ENCODE results near the gene CYYR1.

CYYR1 gene

DNA sequence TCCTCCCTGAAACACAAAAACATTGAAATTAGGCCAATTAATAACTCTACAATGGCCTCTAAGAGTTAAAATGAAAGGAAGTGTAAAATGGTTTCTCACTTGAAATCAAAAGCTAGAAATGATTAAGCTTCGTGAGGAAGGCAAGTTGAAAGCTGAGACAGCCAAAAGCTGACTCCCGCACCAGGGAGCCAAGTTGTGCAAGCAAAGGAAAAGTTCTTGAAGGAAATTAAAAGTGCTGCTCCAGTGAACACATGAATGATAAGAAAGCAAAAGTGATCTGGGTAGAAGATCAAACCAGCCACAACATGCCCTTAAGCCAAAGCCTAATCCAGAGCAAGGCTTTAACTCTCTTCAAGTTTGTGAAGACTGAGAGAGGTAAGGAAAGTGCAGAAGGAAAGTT is 22.8 kb downstream of the CYYR1 start:
- DNase-seq = no peak

DNA sequence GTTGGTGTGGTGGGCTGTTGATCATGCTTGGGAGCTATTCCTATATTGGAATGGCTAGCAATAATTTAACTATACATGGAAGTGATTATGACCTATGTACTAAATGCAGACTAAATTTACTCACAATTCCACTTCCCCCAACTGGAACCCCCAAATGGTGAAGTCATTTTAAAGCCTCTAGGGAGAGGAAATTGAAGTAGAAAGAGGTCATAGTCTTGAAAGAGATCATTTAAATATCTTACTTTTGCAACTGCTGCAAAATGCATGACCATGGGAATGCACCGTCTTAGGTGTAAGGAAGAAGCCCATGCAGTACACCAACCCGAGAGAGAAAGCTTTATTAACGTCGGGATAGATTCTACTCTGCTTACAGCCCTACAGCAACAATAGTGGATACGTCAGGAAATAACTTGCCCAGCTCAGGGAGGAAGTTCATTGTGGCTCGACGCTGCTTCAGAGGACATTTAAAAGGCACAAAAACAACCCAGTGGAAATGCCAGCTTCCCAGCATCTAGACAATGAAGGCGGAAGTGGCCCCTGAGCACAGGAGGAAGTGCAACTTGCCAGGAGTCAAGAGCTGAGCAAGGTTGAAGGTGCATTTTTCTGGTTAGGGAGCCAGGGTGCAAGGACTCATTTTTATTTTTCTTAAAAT is 26.5 kb downstream of the CYYR1 start:
- DNase-seq = no peak

DNA sequence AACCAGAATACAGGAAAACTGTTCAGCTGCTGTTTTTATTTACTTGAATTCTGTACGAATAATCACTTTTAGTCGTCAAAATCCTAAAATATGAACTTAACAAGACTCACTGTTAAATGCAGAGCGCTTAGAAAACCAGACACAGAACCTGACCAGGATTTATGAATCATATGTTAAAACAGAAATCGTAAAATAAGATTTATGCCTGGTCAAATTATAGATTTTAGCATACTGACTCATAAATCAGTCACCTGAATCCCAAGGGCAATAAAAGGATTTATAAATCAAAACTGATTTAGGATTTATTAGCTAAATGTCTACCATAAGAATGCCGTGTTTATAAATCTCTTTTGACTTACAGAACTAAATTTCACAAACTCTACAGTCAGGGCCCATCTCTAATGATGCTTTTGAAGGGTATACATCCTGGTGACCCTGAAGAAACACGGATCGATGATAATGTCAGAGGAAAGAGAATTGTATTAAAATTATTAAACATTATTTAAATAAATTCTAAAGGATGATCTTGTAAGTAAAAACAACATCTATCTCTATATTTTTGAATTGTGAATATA is 28.8 kb downstream of the CYYR1 start:
- no peak for DNase-seq

DNA sequence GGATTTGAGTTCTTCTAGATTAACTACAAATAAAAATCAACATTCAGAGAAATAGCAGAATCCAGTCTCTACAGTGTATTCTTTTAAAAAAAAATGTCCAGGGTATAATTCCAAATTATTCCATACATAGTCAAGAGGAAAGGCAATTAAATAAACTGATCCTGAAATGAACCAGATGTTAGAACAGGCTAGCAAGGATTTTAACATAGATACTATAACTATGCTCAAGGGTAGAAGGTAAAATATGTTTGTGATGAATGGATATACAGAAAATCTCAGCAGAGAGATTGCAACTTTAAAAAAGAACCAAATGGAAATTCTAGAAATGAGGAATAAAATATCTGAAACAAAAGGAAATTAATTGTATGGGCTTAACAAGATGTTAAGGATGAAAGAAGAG is 32.4 kb downstream of the CYYR1 start:
- DNase-seq = no peak

DNA sequence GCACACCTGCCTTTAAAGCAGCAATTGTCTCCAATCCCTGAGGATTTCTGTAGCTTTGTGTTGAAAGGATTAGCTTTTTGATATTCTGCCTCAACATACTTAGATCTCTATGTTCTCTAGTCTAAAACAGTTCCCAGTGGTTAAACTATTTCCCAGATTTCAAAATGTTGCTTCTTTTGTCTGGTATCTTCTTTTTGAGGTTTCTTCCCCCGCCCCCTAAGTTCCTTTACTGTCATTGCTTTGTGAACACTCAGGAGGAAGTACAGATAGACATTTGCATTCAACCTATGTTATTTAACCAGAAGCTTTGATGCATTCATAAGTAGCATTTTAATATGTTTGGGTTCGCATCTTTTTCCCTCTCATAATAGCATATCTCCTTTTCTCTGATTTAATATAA is 33.5 kb downstream of the CYYR1 start:
- DNase-seq = no peak

DNA sequence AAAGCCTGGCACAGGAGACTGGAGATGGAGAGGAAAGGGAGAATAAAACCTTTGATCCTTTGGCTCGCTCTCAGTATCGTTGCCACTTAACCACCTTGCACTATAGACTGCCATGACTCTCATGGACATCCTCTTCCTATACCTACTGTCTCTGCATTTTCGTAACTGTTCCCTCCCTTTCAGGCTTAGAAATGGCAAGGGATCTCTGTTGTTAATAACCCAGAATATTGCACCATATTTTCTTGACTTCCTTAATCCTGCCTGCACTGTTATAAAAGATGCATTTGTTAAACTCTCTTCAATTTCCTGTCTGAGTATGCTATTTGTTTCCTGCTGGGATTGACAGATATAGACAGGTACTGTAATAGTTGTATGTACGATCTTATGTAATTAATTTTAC is 38.6 kb downstream of the CYYR1 start:
- no peak for DNase-seq

DNA sequence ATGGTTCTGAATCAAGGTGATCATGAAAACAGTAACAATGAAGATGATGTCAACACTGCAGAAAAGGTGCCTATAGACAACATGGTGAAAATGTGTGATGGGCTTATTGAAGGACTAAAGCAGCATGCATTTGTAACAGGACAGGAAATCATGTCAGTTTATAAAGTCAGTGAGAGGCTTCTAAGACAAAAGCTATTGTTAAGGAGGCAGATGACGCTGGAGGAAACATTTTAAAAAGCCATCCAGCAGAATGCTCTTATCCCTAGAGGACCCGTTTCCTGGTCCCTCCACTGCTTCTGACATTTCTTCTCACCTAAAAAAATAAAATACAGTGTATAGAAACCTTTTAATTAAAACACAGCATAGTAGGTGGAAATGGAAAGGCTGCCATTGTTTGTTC is 40.9 kb downstream of the CYYR1 start:
- DNase-seq = no peak

DNA sequence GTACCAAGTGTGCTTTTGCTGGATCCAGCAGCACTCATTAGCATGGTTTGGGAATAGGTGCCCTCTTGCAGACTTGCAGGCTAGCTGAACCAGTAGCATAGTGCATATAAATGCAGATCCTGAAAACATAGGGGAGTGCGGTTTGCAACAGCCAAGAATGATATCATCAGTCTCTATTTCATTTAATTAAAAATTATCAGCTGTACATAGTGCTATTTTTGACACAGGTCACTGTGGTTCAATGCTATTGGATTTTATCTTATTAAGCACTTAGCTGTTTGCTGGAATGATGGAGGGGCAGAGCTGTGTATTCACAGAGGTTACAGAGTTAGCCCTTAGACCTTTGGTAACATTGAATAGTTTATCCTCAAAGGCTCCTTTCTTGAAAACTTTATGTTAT is 43.6 kb downstream of the CYYR1 start:
- no peak for DNase-seq

DNA sequence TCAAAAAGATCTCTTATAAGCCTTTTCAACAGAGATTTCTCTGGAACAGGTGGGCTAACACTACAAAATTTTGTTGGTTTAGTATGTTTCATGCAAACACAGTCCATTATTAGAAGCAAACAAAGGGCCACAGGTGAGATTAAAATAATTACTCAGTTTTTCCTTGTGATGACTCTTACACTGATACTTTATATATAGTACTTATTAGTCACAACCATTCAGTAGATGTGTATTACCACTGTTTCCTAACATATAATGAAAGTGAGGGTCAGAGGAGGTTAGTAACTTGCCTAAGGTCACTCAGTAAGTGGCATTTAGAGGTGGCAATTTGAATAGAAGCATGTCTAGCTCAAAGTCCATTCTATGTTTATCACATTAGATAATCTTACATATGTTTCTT is 44.2 kb downstream of the CYYR1 start:
- no peak for DNase-seq

DNA sequence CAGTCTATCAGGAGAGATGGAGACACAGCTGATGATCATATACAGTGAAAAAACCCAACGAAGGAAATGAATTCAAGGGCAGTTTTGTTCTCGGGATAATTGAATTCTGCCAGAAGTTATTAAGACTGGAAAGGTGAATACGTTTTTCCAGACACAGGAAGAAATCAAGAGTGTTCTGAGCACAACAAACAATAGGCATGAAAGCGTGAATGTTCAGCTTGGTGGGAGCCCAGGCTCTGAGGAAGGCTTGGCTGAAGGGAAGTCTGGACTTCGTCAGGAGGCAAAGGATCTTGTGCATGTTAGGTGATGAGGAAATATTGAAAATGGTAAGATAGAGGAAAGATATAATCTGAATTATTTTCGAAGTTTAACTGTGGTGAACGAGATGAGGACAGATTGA is 50.4 kb downstream of the CYYR1 start:
- no peak for DNase-seq

DNA sequence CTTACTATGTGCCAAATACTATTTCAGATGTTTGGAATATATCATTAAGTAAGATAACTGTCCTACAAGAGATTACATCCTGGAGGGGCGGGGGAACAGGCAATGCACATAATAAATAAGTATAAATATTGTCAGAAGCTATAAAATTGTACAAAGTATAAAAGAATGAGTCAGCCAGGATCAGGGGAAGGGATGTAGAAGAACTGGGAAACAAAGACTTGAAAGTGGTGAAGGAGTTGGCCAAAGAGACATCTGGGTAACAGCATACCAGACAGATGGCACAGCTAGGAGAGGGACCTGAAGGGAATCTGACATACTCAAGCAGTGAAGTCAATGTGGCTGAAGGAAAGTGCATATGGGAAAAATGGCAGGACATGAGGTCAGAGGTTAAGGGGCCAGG is 53.9 kb downstream of the CYYR1 start:
- no peak for DNase-seq

DNA sequence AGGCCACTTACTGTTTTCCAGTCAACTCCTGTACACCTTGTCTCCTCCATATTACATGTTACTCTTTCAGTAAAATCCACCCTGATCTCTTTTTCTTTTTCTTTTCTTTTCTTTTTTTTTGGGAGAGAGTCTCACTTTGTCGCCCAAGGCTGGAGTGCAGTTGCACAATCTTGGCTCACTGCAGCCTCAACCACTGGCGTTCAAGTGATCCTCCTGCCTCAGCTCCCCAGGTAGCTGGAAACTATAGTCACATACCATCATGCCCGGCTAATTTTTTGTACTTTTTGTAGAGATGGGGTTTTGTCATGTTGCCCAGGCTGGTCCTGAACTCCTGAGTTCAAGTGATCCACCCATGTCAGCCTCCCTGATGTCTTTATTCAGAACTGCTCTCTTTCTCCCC is 57.8 kb downstream of the CYYR1 start:
- no peak for DNase-seq

DNA sequence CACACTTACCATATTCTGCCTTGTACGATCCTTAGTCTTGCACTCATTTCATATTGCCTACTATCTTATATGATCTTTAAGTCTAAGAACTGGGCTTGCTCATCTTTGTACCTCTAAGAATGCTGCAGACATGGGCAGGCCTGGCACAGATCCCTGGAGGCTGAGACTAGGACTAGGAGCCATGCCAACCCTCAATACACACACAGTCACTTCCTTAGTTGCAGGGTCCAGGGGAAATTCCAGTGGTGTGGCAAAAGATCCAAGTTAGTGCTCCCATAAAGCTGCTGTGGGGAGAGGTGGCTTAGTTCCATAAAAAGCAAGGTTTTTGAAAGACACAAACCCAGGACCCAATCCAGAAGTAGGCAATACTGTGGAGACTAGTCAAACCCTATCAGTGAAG is 59.9 kb downstream of the CYYR1 start:
- DNase-seq = peak; percentile 76

DNA sequence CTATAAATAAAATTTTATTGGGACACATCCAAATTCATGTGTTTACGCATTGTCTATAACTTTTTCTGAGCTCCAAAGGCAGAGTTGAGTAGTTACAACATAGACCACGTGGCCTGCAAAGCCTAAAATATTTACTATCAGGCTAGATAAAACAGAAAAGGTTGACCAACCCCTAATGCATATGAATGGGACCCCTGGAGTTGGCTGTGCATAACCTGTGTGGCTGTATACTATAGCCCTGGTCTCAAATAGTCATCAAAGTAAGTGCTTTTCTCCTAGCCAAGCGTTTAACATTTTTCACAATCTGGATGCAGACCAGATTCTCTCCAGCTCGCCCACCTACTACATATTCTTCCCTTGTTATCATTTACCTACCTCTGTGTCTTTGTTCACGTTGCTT is 60.4 kb downstream of the CYYR1 start:
- DNase-seq = no peak

DNA sequence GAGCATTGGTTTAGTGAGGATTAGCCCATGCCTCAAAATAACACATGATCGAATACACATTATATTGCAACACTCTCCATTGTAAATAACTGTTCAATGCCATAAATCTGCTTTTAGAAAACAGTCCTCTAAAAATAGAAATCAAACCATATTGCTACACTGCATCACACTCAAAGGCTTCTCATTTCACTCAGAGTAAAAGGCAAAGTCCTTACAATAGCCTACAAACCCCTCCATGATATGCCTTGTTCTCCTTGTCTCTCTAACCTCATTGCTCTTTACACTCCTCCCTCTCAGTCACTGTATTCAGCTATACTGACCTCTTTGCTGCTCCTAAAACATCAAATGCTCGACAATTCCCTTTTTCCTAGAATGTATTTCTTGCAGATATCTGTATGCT is 64.2 kb downstream of the CYYR1 start:
- DNase-seq = no peak

DNA sequence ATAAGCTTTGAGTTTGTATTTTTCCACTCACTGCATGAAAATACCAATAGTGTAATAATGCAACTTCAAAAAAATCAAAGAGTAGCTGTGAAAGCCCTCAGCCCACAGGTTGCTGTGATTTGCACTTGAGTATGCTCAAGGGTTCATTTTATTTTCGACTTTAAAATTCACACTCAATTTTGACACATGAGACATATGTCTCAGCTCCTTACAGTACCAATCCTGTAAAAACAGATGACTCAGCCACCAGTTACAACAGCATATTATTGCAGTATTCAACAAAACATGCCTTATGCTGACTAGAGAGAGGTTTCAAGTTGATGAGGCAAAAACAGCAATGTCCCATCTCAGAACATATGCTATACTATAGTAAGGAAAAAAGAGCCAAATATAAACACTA is 66.1 kb downstream of the CYYR1 start:
- DNase-seq = peak; percentile 74

DNA sequence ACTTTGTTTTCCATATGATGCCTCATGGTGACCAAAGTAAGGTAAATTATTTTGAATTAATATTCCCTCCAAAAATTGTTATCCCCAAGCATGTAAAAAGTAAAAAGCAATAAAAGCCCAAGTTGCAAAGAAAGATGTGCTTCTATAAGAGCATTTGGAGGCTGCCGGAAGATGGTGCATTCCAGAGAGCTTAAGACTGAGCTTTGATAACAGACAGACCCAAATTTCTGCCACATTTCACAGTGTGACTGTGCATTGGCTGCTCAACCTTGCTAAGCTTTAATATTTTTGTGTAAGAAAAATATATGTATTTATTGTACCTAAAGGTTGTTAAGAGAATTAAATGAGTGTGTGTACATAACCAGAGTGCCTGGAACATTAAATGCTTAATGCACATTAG is 67.9 kb downstream of the CYYR1 start:
- DNase-seq = no peak

DNA sequence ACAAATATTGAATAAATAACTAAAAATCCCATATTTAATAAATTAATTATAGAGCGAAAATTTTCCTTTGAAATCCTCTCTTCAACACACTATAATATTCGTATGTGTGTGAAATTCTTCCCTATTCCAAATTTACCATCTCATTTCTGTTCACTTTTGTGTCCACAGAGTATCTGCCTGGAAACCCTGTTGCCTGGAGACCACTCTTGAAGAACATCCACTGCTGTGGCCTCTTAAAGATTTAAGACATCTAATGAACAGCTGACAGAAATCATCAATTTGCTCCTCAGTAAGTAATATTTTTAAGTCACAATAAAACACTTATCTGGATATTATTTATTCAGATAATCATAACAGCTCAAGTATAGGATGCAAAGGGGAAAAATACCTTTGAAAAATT is 69.7 kb downstream of the CYYR1 start:
- DNase-seq = no peak

DNA sequence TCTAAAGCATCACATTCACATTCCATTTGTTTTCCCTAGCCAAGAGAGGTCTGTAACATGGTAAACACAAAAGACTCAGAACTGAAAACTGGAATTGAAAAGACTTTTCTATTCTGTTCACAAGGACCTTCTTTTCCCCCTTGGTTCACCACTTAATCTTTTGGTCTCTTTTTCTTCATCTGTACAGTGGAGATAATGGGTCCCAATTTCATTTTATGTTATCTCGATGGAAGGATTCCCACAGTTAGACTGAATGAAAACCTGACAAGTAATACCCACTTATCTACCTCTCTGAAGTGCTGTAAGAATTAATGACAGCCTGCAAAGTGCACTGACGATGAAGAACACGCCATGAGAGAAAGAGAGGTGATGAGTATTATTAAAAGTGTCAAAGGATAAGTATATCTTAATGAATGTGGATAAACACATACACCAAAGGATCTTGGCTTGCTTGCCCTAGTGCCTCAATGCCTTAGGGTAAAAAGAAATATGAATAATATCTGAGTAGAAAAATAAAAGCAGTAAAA is 71.5 kb downstream of the CYYR1 start:
- no peak for DNase-seq

DNA sequence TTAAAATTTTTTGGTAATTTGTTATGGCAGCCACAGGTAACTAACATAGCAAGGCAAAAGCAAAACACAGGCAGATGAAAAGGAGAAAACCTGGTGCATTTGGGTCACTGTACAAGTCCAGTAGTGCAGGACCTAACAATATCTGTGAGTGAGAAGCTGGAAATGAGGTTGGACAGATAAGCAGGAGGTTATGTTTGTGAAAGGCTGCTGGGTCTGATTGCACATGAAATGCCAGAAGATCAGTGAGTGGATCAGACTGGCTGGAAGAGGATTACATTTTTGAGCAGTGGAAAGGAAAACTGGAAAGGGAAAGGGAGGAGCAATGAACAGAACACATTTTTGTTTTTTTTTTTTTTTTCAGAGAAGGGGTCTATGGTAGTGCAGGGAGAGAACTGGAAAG is 73.6 kb downstream of the CYYR1 start:
- DNase-seq = no peak

DNA sequence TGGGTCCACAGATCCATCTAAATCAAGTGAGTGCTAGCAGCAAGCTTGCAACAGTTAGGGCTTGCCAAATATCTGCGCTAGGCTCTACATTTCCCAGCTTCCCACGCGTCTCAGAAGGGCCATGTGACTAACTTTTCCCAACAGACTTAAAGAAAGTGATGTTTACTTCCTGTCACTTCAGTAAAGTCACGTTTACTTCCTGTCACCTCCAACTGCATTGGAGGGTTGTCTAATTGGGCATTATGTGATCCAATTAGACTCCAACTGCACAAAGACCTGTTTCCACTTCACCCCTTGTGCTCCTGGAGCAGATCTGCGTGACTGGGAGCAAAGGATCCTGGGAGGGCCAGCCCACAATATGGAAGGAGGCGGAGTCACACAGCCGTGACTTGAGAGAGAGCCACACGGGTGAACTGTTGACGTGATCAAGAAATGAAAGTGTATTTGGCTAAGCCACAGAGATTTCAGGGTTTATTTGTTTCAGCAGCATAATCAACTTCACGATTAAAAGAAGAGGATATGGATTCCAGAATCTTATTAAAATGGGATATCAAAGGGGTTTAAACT is 77.7 kb downstream of the CYYR1 start:
- DNase-seq = no peak

DNA sequence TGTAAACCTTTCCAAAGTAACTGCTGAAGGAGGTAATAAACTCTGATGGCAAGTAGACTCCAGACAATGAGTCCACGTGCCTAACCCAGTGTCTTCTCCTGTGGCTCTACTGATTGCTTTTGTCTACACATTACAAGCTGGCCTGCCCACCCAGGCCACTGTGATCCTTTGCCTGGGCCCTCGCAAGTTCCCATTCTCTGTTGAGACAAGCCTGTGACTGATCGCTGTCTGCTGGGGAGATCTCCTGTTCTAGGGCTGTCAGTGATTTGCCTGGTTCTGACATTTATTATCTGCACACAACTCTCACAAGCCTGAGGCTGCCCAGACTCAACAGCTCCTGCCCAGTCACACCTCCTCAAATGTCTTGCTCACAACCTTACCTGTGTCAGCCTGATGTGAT is 81.4 kb downstream of the CYYR1 start:
- DNase-seq = no peak

DNA sequence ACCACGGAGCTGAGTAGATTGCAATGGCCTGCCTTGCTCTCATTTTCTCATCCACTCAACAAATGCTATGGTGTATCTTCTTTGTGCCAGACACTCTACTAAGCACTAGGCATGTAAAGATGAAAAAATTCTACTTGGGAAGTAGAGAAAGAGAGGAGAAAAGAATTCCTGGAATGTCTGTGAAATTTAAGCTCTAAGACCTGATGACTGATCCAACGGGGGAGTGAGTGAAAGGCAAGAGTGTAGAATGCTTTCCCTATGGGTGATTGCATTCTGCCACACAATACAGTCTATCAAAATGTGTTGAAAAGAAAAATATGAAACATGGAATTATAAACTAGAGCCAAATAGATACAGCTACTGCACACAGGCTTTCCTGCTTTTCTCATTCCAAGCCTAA is 82.3 kb downstream of the CYYR1 start:
- DNase-seq = peak; percentile 86

DNA sequence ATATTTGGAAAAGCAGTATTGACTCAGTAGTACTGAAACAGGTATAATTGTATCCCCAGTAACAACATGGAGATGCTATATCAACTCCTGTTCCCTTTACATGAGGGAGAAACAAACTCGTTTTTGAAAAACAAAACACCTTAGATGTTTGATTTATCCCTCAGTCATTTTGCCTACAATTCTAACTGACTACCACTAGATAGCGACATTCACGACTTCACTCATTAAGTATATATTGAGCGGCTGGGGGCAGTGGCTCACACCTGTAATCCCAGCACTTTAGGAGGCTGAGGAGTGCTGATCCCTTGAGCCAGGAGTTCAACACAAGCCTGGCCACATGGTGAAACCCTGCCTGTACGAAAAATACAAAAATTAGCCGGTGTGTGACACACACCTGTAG is 83.3 kb downstream of the CYYR1 start:
- DNase-seq = no peak

DNA sequence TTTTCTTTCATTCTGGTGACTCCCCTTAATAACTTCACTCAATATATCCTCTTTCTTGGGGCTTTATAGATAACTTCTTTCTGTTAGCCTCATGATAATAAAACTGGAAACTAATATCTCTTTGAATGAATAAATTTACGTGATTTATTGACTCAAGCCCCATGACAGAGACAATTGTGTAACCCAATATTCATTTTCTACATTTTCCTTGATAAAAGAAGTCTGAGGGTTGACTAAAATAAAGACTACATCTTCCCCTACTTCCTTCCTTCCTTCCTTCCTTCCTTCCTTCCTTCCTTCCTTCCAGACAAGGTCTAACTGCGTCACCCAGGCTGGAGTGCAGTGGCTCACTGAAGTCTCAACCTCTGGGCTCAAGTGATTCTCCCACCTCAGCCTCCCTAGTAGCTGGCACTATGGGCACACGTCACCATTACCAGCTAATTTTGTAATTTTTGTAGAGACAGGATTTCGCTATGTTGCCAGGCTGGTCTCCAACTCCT is 85.1 kb downstream of the CYYR1 start:
- no peak for DNase-seq

All from fibroblast of skin of right biceps (primary cell).